ENCODE measurements around the gene TDRD7.

Gene TDRD7

GRCh38 chr9:97387936-97388684, 23.8 kb upstream of the TDRD7 start:
- no peak overlapping the region for H3K9ac ChIP-seq (ENCODE audit: low read length)
- H3K27me3 ChIP-seq (ENCODE audit: control insufficient read depth in 1 of 2, insufficient read depth in 2 of 2, low read length in 2 of 2): peaks cover 0 to 16% of the 10 kb centered on the region in 2 donors
- H3K4me1 ChIP-seq (ENCODE audit: insufficient read depth, low read length): no peaks in the 10 kb centered on the region
- no peak overlapping the region for H3K27ac ChIP-seq (ENCODE audit: low read depth, low read length)
- no peak overlapping the region for H3K4me3 ChIP-seq (ENCODE audit: low read depth in 1 of 2, low read length in 2 of 2)
- no peaks in the 10 kb centered on the region for H3K9me3 ChIP-seq (ENCODE audit: low read length)
- no peaks in the 10 kb centered on the region for H3K36me3 ChIP-seq (ENCODE audit: insufficient read depth, low read length)

- Histone ChIP-seq H3K9ac (ENCODE audit: low read length) (no peak overlapping the region), H3K27me3 (ENCODE audit: control insufficient read depth in 1 of 2, insufficient read depth in 2 of 2, low read length in 2 of 2) (peaks cover 0 to 16% of the 10 kb centered on the region in 2 donors), H3K4me3 (ENCODE audit: low read depth in 1 of 2, low read length in 2 of 2) (no peak overlapping the region), H3K36me3 (ENCODE audit: insufficient read depth, low read length) (no peaks in the 10 kb centered on the region), H3K9me3 (ENCODE audit: low read length) (no peaks in the 10 kb centered on the region), H3K27ac (ENCODE audit: low read depth, low read length) (no peak overlapping the region), H3K4me1 (ENCODE audit: insufficient read depth, low read length) (no peaks in the 10 kb centered on the region)
Observed at GRCh38 chr9:97388721-97389238, 23.1 kb upstream of the TDRD7 start.

- Histone ChIP-seq H3K4me3 (ENCODE audit: low read depth in 1 of 2, low read length in 2 of 2) (no peak overlapping the region), H3K36me3 (ENCODE audit: insufficient read depth, low read length) (no peaks in the 10 kb centered on the region), H3K27ac (ENCODE audit: low read depth, low read length) (no peak overlapping the region), H3K9me3 (ENCODE audit: low read length) (no peaks in the 10 kb centered on the region), H3K9ac (ENCODE audit: low read length) (no peak overlapping the region), H3K27me3 (ENCODE audit: control insufficient read depth in 1 of 2, insufficient read depth in 2 of 2, low read length in 2 of 2) (peaks cover 0 to 16% of the 10 kb centered on the region in 2 donors), H3K4me1 (ENCODE audit: insufficient read depth, low read length) (no peaks in the 10 kb centered on the region)
Observed at GRCh38 chr9:97389249-97389648, 22.6 kb upstream of the TDRD7 start.

GRCh38 chr9:97390791-97391406, 21.0 kb upstream of the TDRD7 start:
- no peaks in the 10 kb centered on the region for H3K9me3 ChIP-seq (ENCODE audit: low read length)
- no peak overlapping the region for H3K27ac ChIP-seq (ENCODE audit: low read depth, low read length)
- peaks cover 0 to 16% of the 10 kb centered on the region in 2 donors for H3K27me3 ChIP-seq (ENCODE audit: control insufficient read depth in 1 of 2, insufficient read depth in 2 of 2, low read length in 2 of 2)
- H3K4me1 ChIP-seq (ENCODE audit: insufficient read depth, low read length): no peaks in the 10 kb centered on the region
- H3K9ac ChIP-seq (ENCODE audit: low read length): no peak overlapping the region
- no peaks in the 10 kb centered on the region for H3K36me3 ChIP-seq (ENCODE audit: insufficient read depth, low read length)
- no peak overlapping the region for H3K4me3 ChIP-seq (ENCODE audit: low read depth in 1 of 2, low read length in 2 of 2)

GRCh38 chr9:97394881-97395280, 17.0 kb upstream of the TDRD7 start:
- Histone ChIP-seq H3K36me3 (ENCODE audit: insufficient read depth, low read length) (no peaks in the 10 kb centered on the region), H3K4me3 (ENCODE audit: low read depth in 1 of 2, low read length in 2 of 2) (no peak overlapping the region), H3K9ac (ENCODE audit: low read length) (no peak overlapping the region), H3K27ac (ENCODE audit: low read depth, low read length) (no peak overlapping the region), H3K4me1 (ENCODE audit: insufficient read depth, low read length) (no peaks in the 10 kb centered on the region), H3K27me3 (ENCODE audit: control insufficient read depth in 1 of 2, insufficient read depth in 2 of 2, low read length in 2 of 2) (no peaks in the 10 kb centered on the region), H3K9me3 (ENCODE audit: low read length) (no peaks in the 10 kb centered on the region)

GRCh38 chr9:97395745-97396144, 16.2 kb upstream of the TDRD7 start:
- Histone ChIP-seq H3K4me1 (ENCODE audit: insufficient read depth, low read length) (no peaks in the 10 kb centered on the region), H3K27ac (ENCODE audit: low read depth, low read length) (no peak overlapping the region), H3K36me3 (ENCODE audit: insufficient read depth, low read length) (no peaks in the 10 kb centered on the region), H3K9ac (ENCODE audit: low read length) (no peak overlapping the region), H3K4me3 (ENCODE audit: low read depth in 1 of 2, low read length in 2 of 2) (no peak overlapping the region), H3K9me3 (ENCODE audit: low read length) (no peaks in the 10 kb centered on the region), H3K27me3 (ENCODE audit: control insufficient read depth in 1 of 2, insufficient read depth in 2 of 2, low read length in 2 of 2) (no peaks in the 10 kb centered on the region)

- H3K9me3 ChIP-seq (ENCODE audit: low read length): no peaks in the 10 kb centered on the region
- no peak overlapping the region for H3K4me3 ChIP-seq (ENCODE audit: low read depth in 1 of 2, low read length in 2 of 2)
- no peaks in the 10 kb centered on the region for H3K27me3 ChIP-seq (ENCODE audit: control insufficient read depth in 1 of 2, insufficient read depth in 2 of 2, low read length in 2 of 2)
- H3K4me1 ChIP-seq (ENCODE audit: insufficient read depth, low read length): no peaks in the 10 kb centered on the region
- no peak overlapping the region for H3K9ac ChIP-seq (ENCODE audit: low read length)
- H3K27ac ChIP-seq (ENCODE audit: low read depth, low read length): no peak overlapping the region
- no peaks in the 10 kb centered on the region for H3K36me3 ChIP-seq (ENCODE audit: insufficient read depth, low read length)
Observed at GRCh38 chr9:97396256-97396655, 15.6 kb upstream of the TDRD7 start.

GRCh38 chr9:97397220-97397619, 14.7 kb upstream of the TDRD7 start:
- no peaks in the 10 kb centered on the region for H3K27me3 ChIP-seq (ENCODE audit: control insufficient read depth in 1 of 2, insufficient read depth in 2 of 2, low read length in 2 of 2)
- no peak overlapping the region for H3K27ac ChIP-seq (ENCODE audit: low read depth, low read length)
- no peak overlapping the region for H3K4me3 ChIP-seq (ENCODE audit: low read depth in 1 of 2, low read length in 2 of 2)
- H3K4me1 ChIP-seq (ENCODE audit: insufficient read depth, low read length): no peaks in the 10 kb centered on the region
- no peaks in the 10 kb centered on the region for H3K36me3 ChIP-seq (ENCODE audit: insufficient read depth, low read length)
- no peak overlapping the region for H3K9ac ChIP-seq (ENCODE audit: low read length)
- H3K9me3 ChIP-seq (ENCODE audit: low read length): no peaks in the 10 kb centered on the region

- Histone ChIP-seq H3K9ac (ENCODE audit: low read length) (no peak overlapping the region), H3K27me3 (ENCODE audit: control insufficient read depth in 1 of 2, insufficient read depth in 2 of 2, low read length in 2 of 2) (no peaks in the 10 kb centered on the region), H3K4me3 (ENCODE audit: low read depth in 1 of 2, low read length in 2 of 2) (no peak overlapping the region), H3K36me3 (ENCODE audit: insufficient read depth, low read length) (no peaks in the 10 kb centered on the region), H3K4me1 (ENCODE audit: insufficient read depth, low read length) (no peaks in the 10 kb centered on the region), H3K27ac (ENCODE audit: low read depth, low read length) (no peak overlapping the region), H3K9me3 (ENCODE audit: low read length) (no peaks in the 10 kb centered on the region)
Observed at GRCh38 chr9:97398999-97399758, 12.7 kb upstream of the TDRD7 start.

GRCh38 chr9:97403746-97404316, 8.1 kb upstream of the TDRD7 start:
- no peak overlapping the region for H3K9ac ChIP-seq (ENCODE audit: low read length)
- H3K9me3 ChIP-seq (ENCODE audit: low read length): no peaks in the 10 kb centered on the region
- H3K27ac ChIP-seq (ENCODE audit: low read depth, low read length): no peak overlapping the region
- no peak overlapping the region for H3K4me3 ChIP-seq (ENCODE audit: low read depth in 1 of 2, low read length in 2 of 2)
- H3K36me3 ChIP-seq (ENCODE audit: insufficient read depth, low read length): no peaks in the 10 kb centered on the region
- no peaks in the 10 kb centered on the region for H3K4me1 ChIP-seq (ENCODE audit: insufficient read depth, low read length)
- no peaks in the 10 kb centered on the region for H3K27me3 ChIP-seq (ENCODE audit: control insufficient read depth in 1 of 2, insufficient read depth in 2 of 2, low read length in 2 of 2)

GRCh38 chr9:97405551-97405950, 6.3 kb upstream of the TDRD7 start:
- Histone ChIP-seq H3K27ac (ENCODE audit: low read depth, low read length) (no peak overlapping the region), H3K27me3 (ENCODE audit: control insufficient read depth in 1 of 2, insufficient read depth in 2 of 2, low read length in 2 of 2) (no peaks in the 10 kb centered on the region), H3K9ac (ENCODE audit: low read length) (no peak overlapping the region), H3K4me3 (ENCODE audit: low read depth in 1 of 2, low read length in 2 of 2) (no peak overlapping the region), H3K4me1 (ENCODE audit: insufficient read depth, low read length) (no peaks in the 10 kb centered on the region), H3K36me3 (ENCODE audit: insufficient read depth, low read length) (no peaks in the 10 kb centered on the region), H3K9me3 (ENCODE audit: low read length) (no peaks in the 10 kb centered on the region)

All from muscle layer of colon (tissue), 2 donors.